ENCODE results near the gene SAMD9L. TPM values are rescaled to one million over a fixed set of nuclear protein-coding genes. Genes with fewer than 3 reads are reported as not detected.

SAMD9L gene
- total and polyA plus RNA-seq, 11 donors: 2.1 to 38.3 (median 4.7) TPM

GRCh38 chr7:93164766-93165165 lies 16.6 kb upstream of the SAMD9L start:
- Histone ChIP-seq H3K4me1 (no peaks in the 10 kb centered on the region), H3K27me3 (no peaks in the 10 kb centered on the region), H3K27ac (no peak overlapping the region), H3K36me3 (no peaks in the 10 kb centered on the region), H3K4me3 (no peak overlapping the region), H3K9me3 (peaks cover 0 to 13% (median 0%) of the 10 kb centered on the region in 12 donors)
- ATAC-seq: no peak
- intact Hi-C loops (cut with DNase I): no loop called here
- 66 to 85% (median 84%) methylated on average over 2 of the region's 2 CpGs for WGBS, 4 donors
- TF ChIP-seq POLR2A (IDR thresholded peaks at IDR 0.05): no peak
- no peak for TF ChIP-seq CTCF (IDR thresholded peaks at IDR 0.05)
- DNase-seq: no peak

- DNase-seq (no peak), ATAC-seq (no peak)
- no peaks in the 10 kb centered on the region for H3K36me3 ChIP-seq
- WGBS, 4 donors: 63 to 85% (median 83%) methylated on average over 3 of the region's 3 CpGs
- intact Hi-C loops (cut with DNase I): no loop called here
- H3K27ac ChIP-seq: no peak overlapping the region
- H3K9me3 ChIP-seq: no peaks in the 10 kb centered on the region
- H3K4me1 ChIP-seq: no peaks in the 10 kb centered on the region
- TF ChIP-seq POLR2A (IDR thresholded peaks at IDR 0.05) (no peak), CTCF (IDR thresholded peaks at IDR 0.05) (no peak)
- H3K27me3 ChIP-seq: no peaks in the 10 kb centered on the region
- no peak overlapping the region for H3K4me3 ChIP-seq
These were observed 13.1 kb upstream of the SAMD9L start for GRCh38 chr7:93161181-93161762.

DNA sequence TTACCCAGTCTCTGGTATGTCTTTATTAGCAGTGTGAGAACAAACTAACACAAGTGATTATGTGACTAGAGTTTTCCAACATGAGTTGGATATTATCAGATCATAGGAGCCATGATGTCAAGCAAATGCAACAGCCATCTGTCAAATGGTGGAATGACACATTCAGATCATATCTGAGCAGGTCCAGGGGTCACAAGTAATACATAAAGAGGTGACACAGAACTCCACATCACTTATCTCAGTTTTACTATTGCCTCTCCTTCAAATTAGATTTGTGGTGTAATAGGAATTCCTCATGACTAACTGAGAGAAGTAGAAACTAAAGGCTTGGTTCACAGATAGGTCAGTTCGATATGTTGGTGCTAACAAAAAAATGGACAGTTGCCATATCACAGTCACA lies 12.2 kb upstream of the SAMD9L start:
- 62 to 85% (median 77%) methylated on average over 1 of the region's 1 CpG for WGBS, 4 donors

DNA sequence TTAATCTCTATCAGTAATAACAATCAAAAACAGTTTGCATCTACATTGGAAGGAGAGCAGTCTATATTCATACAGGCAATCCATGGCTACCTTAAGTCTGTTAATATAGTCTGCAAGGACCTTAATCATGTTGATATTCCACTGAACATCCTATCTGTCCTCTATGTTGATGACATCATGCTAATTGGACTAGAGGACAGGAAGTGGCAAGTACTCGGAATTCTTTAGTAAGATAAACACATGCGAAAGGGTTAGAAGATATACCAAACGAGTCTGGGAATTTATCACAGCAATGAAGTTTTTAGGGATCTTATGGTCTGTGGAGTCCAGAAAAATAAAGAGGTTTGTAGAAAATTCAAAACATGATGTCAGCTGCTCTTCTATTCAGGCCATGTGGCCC lies 11.3 kb upstream of the SAMD9L start:
- DNase-seq (no peak), ATAC-seq (no peak)
- WGBS, 4 donors: 37 to 46% (median 44%) methylated on average over 3 of the region's 3 CpGs
- Histone ChIP-seq H3K4me3 (no peak overlapping the region), H3K4me1 (no peaks in the 10 kb centered on the region), H3K9me3 (no peaks in the 10 kb centered on the region), H3K27me3 (no peaks in the 10 kb centered on the region), H3K27ac (no peak overlapping the region), H3K36me3 (no peaks in the 10 kb centered on the region)
- intact Hi-C loops (cut with DNase I): no loop called here
- no peak for TF ChIP-seq CTCF (IDR thresholded peaks at IDR 0.05)
- TF ChIP-seq POLR2A (IDR thresholded peaks at IDR 0.05): no peak

More for the DNA sequence above, 12.2 kb upstream of the SAMD9L start:
- no peak for ATAC-seq
- no peaks in the 10 kb centered on the region for H3K36me3 ChIP-seq
- no peak for DNase-seq
- TF ChIP-seq CTCF (IDR thresholded peaks at IDR 0.05) (no peak), POLR2A (IDR thresholded peaks at IDR 0.05) (no peak)
- no peak overlapping the region for H3K4me3 ChIP-seq
- no peaks in the 10 kb centered on the region for H3K9me3 ChIP-seq
- no peak overlapping the region for H3K27ac ChIP-seq
- intact Hi-C loops (cut with DNase I): no loop called here
- H3K4me1 ChIP-seq: no peaks in the 10 kb centered on the region
- no peaks in the 10 kb centered on the region for H3K27me3 ChIP-seq

Data from heart left ventricle (tissue), 16 donors.